ENCODE results near the gene SERHL2. TPM values are rescaled to one million over a fixed set of nuclear protein-coding genes. Genes with fewer than 3 reads are reported as not detected.

SERHL2 gene
- total RNA-seq, 1 experiment from 2014 or later, result 1.0 TPM

DNA sequence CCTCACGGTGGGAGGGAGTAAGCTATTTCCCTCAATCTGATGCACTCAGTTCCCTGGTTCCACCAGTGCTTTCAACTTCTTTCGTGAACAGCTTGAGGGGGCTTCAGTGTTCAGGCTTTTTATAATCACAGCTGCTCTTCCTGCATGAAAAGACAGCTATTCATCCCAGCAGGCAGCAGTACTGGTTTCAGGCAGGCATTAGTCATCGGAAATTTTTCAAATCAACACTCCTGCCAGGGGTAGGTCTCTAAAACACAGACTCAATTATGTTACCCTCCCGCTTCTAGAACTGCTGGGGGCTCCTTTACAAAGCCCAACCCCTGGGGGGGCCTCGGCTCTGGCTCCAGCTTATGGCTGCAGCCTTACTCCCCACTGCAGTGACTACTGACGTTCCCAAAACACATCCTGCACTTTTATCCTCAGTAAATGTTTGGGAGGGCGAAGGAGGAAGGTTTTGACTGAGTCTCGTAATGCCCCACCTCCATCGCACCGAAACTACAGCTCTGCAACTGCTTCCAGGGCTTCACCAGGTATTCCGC lies 55.1 kb downstream of the SERHL2 start:
- no peak for DNase-seq
- H2AK5ac ChIP-seq (ENCODE audit: insufficient read length, low read length), result no peak overlapping the region
- no peak overlapping the region for H3K18ac ChIP-seq (ENCODE audit: insufficient read length, low read depth, low read length)
- H4K20me1 ChIP-seq (ENCODE audit: control insufficient read depth, insufficient read depth, insufficient read length), result no peaks in the 10 kb centered on the region
- peaks cover 41 to 49% of the 10 kb centered on the region in 2 experiments for H3K4me1 Mint-ChIP-seq
- H4K5ac ChIP-seq (ENCODE audit: insufficient read length, low read depth, low read length), result no peak overlapping the region
- no peak overlapping the region for H2BK20ac ChIP-seq (ENCODE audit: low read depth, low read length, poor library complexity, severe bottlenecking)
- no peak overlapping the region for H3K4me2 ChIP-seq (ENCODE audit: insufficient read depth, insufficient read length, low read length)
- H3K4me3 Mint-ChIP-seq, result peak overlapping the region in 1 of 2 experiments; percentile 29; a peak in 1 of 5 replicates
- H3K79me1 ChIP-seq (ENCODE audit: insufficient read depth, low read depth, low read length, poor library complexity, severe bottlenecking), result peaks cover 29% of the 10 kb centered on the region
- no peak overlapping the region for H3K27ac ChIP-seq (ENCODE audit: insufficient read length, low read depth, low read length)
- no peaks in the 10 kb centered on the region for H3K9me3 ChIP-seq (ENCODE audit: control insufficient read depth, low read depth, low read length)
- no CpG with 5 or more reads among the region's 11 CpGs for WGBS (ENCODE audit: extremely low coverage, insufficient read length, low lambda C conversion rate)
- H2AFZ ChIP-seq (ENCODE audit: low read length), result no peak overlapping the region
- peaks cover 5% of the 10 kb centered on the region; the same call in 1 of the 2 replicates for H3K4me1 ChIP-seq (ENCODE audit: insufficient read depth, low read length)
- no peak overlapping the region for H2BK15ac ChIP-seq (ENCODE audit: low read depth, low read length)
- peaks cover 43 to 76% (median 71%) of the 10 kb centered on the region in 3 experiments for H3K36me3 Mint-ChIP-seq (ENCODE audit: insufficient read depth in 1 of 3, low read depth in 3 of 3)
- no peaks in the 10 kb centered on the region for H3K27me3 ChIP-seq (ENCODE audit: insufficient read depth, low read length)
- H4K8ac ChIP-seq (replicated peaks; ENCODE audit: insufficient read length, low read depth, low read length), result no peak overlapping the region
- H3K79me2 ChIP-seq (ENCODE audit: insufficient read depth, low read length), result peaks cover 55% of the 10 kb centered on the region
- no peak overlapping the region for H2BK120ac ChIP-seq (ENCODE audit: low read depth, low read length, poor library complexity, severe bottlenecking)
- no peak overlapping the region for H3K14ac ChIP-seq (ENCODE audit: insufficient read depth, low read length)
- H3T11ph ChIP-seq (ENCODE audit: low read length), result no peak overlapping the region
- H3K4ac ChIP-seq (ENCODE audit: low read depth, low read length), result no peak overlapping the region
- no peak overlapping the region for H2BK5ac ChIP-seq (ENCODE audit: insufficient read length, low read length)
- H3K27me3 Mint-ChIP-seq (ENCODE audit: low read depth), result no peaks in the 10 kb centered on the region
- no peak overlapping the region for H4K91ac ChIP-seq (ENCODE audit: insufficient read length, low read depth, low read length)
- H3K9me3 Mint-ChIP-seq, result peaks cover 7 to 19% of the 10 kb centered on the region in 2 experiments; a peak in 4 of 5 replicates
- TF ChIP-seq, protein P1, sequence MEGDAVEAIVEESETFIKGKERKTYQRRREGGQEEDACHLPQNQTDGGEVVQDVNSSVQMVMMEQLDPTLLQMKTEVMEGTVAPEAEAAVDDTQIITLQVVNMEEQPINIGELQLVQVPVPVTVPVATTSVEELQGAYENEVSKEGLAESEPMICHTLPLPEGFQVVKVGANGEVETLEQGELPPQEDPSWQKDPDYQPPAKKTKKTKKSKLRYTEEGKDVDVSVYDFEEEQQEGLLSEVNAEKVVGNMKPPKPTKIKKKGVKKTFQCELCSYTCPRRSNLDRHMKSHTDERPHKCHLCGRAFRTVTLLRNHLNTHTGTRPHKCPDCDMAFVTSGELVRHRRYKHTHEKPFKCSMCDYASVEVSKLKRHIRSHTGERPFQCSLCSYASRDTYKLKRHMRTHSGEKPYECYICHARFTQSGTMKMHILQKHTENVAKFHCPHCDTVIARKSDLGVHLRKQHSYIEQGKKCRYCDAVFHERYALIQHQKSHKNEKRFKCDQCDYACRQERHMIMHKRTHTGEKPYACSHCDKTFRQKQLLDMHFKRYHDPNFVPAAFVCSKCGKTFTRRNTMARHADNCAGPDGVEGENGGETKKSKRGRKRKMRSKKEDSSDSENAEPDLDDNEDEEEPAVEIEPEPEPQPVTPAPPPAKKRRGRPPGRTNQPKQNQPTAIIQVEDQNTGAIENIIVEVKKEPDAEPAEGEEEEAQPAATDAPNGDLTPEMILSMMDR (conservative IDR thresholded peaks at IDR 0.05), result no peak
- H2BK12ac ChIP-seq (ENCODE audit: insufficient read length, low read depth, low read length), result no peak overlapping the region
- no peak overlapping the region for H3K56ac ChIP-seq (ENCODE audit: insufficient read length, low read depth, low read length)
- peaks cover 3% of the 10 kb centered on the region for H3K23me2 ChIP-seq (ENCODE audit: insufficient read length, low read depth, low read length, poor library complexity, severe bottlenecking)
- peak overlapping the region in 2 of 3 experiments; percentile 36 to 67; a peak in 4 of 7 replicates for H3K27ac Mint-ChIP-seq
- no peak overlapping the region for H3K9ac ChIP-seq (ENCODE audit: extremely low read depth, insufficient read length, low read length)
- H3K23ac ChIP-seq (ENCODE audit: insufficient read length, low read depth, low read length), result no peak overlapping the region
